Fibroblast of skin of back (primary cell): Measurements from ENCODE around the gene SCARF2.
A peak's percentile ranks its signal among the peaks of the same experiment; 100 is the strongest.
"Not testable (repeated sequence)": the region's sequence is repeated elsewhere in the genome, so short reads cannot be mapped to it uniquely, and the experiment has no call there.

Experiments used
- DNase-seq: peaks from one replicate; pipeline ENCODE4 v3.0.0-alpha.2; 2013

The SCARF2 gene

GRCh38 chr22:20427104-20427944 lies 10.3 kb downstream of the SCARF2 start:
- DNase-seq, result no peak

GRCh38 chr22:20426259-20426615 lies 11.4 kb downstream of the SCARF2 start:
- DNase-seq, result no peak

- no peak for DNase-seq
Measured at GRCh38 chr22:20425566-20426258, 11.9 kb downstream of the SCARF2 start.

- DNase-seq, result no peak
Measured at GRCh38 chr22:20424932-20425565, 12.6 kb downstream of the SCARF2 start.

- no peak for DNase-seq
Measured at GRCh38 chr22:20424568-20424931, 13.1 kb downstream of the SCARF2 start.

DNA sequence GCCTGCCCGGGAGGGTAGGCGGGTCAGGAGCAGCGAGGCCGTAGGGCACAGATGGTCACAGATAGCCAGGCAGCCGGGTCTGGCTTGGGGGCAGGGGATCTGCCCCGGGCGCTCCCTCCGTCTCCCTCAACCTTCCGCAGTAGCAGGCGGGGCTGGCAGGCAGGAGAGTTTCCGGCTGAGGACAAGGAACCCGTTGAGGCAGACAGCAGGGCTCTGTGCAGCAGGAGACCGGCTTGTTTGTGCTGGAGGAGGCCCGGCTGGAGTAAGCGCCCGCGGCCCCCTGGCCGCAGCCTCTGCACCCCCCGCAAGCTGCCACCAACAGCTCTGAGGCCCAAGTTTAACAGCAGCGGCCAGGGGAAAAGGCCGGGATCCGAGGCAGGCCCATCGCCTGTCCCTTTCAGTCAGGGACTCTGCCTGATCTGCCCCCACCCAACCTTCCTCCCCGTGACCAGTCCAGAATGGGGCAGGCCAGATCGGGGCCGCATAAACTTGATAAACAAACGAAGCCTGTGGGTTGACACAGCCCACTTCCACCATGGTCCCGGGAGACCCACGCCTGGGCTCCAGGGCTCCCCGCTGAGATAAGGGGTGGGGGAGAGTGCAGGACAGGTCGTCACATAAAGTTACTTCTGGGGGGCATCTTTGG lies 13.6 kb downstream of the SCARF2 start:
- DNase-seq, result no peak

DNA sequence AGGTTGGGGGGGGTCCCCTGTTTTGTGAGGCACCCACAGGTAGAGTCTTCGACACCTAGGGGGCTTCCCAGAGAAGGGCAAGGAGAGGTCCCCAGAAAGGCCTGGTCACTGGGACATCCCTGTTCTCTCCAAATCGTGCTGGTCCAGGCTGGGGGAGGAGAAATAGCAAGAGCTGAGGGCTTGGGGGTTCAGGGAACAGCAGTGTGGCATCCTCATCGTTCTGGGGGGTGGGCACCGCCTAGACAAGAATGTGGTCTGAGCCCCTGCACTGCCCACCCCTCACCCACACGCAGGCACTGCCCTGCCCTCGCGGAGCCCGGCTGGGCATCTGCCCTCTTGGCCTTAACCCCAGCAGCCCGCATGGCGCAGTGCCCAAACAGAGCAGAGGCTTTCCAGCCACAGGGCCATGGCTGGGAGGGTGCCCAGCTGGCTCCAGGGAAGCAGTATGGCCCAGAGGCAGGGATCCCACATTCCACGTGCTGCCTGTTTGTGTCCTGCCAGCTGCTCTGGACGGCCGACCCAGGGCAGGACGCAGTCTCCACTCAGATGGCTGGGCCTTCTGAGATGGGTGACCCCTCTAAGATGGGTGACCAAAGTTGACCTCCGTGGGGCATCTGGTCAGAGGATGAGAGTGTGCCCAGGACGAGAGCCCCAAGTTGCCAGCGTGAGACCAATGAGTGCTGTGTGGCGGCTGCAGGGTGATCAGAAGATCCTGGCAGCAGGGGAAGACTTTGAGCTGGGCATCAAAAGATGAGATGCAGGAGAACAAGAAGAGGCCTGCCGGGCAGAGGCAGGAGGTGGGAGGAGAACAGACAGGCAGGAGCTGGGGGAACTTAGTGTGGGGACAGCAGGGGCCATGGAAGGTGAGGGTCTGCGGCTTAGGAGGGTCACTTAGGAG lies 14.4 kb downstream of the SCARF2 start:
- DNase-seq, result no peak

DNA sequence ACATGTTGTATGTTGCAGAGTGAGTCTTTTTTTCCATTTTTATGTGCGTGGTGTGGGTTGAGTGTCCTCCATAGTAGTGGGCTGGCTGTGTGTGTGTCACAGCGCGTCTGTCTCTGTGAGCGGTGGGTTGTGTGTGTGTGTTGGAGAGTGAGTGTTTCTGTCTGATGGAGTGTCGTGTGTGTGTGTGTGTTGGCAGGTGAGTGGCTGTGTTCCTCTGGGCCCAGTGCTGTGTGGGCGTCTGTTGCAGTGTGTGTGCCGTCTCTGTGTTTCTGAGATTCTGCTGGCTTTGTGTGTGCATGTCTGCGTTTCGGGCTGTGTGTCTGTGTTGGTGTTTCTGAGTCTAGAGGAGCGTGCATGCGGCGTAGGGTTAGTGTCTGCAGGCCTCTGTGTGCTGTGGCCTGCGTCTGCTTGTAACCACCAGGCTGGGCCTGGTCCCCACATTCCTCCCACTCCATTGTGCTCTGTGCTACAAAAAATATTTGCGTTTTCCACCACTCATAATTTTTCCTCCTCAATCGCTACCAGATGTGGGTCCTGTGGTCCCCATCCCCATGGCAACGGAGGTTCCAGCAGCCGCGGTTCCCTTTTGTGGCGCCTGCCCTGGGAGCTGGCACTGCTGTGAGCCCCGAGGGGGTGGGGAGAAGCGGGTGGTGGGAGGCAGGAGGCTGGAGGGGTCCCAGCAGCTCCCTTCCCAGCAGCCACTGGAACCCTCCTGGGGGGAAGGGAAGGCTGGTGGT lies 15.2 kb downstream of the SCARF2 start:
- DNase-seq, result peak; percentile 82

DNA sequence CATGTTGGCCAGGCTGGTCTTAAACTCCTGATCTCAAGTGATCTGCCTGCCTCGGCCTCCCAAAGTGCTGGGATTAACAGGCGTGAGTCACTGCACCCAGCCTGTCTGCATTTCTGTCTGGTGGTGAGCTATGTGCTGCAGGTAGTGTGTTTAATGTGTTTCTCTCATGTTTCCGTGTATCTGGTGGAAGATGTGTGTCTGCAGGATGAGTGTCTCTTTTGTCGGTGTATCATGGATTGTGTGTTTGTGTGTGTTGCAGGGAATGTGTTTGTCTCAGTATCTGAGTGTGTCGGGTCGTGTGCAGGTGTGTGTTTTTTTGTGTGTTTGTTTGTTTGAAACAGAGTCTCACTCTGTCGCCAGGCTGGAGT lies 16.1 kb downstream of the SCARF2 start:
- no peak for DNase-seq

DNA sequence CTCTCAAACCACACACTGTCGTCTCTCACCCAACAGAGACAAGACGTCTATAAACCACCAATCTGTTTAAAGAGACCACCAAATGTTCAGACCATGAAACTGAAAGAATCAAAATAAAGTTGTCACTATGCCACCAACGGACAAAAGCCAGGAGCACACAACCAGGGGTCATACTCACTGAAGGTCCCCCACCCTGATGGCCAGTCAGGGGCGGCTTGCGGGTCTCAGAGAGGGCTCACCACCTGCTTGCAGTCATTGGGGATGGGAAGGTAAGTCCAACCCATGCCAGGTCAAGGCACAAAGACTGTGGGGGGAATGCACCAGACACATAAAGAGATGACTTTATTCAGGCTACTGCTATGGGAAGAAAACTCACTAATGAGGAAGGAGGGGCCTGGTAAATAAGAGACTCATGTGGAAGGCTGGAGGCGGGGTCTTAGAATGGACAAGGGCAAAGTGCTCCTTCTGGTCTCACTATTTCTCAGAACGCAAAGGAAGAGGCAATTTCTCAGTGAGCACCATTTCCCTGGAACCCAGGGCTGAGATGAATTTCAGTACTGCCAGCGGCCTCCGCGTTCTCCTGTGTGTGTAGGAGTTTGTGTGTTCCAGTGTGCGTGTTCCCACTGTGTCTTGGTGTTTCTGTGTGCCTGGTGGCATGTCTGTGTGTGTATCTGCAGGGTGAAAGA lies 17.3 kb downstream of the SCARF2 start:
- no peak for DNase-seq

GRCh38 chr22:20419664-20419951 lies 18.0 kb downstream of the SCARF2 start:
- DNase-seq, result no peak

DNA sequence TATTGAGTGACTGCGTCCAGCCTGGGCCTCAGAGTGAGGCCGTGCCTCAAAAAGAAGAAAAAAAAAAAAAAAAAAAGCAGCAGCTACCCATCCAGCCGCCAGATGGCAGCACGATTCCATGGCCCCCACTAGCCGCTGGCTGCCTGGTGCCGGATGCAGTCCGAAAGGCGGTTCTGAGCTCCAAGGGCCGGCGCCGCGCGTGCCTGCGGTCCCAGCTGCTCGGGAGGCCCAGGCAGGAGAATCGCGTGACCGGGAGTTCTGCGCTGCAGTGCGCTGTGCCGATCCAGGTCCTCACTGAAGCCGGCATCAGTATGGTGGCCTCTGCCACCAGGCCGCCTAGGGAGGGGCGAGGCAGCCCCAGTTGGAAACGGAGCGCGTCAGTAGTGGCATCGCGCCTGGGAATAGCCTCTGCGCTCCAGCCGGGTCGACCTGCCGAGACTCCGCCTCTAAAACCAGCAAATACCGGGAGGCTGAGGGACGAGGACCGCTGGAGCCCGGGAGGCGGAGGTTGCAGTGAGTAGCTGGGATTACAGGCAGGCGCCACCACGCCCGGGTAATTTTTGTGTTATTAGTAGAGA lies 19.3 kb downstream of the SCARF2 start:
- DNase-seq, result peak; percentile 81

DNA sequence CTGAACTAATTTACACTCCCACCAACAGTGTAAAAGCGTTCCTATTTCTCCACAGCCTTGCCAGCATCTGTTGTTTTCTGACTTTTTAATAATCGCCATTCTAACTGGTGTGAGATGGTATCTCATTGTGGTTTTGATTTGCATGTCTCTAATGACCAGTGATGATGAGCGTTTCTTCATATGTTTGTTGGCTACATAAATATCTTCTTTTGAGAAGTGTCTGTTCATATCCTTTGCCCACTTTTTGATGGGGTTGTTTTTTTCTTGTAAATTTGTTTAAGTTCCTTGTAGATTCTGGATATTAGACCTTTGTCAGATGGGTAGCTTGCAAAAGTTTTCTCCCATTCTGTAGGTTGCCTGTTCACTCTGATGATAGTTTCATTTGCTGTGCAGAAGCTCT lies 21.9 kb downstream of the SCARF2 start:
- DNase-seq, result not testable (repeated sequence)

DNA sequence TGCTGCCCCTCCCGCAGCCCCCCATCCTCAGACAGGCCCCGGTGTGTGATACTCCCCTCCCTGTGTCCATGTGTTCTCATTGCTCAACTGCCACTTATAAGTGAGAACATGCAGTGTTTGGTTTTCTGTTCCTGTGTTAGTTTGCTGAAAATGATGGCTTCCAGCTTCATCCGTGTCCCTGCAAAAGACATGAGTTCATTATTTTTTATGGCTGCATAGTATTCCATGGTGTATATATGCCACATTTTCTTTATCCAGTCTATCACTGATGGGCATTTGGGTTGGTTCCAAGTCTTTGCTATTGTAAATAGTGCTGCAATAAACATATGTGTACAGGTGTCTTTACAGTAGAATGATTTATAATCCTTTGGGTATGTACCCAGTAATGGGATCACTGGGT lies 22.4 kb downstream of the SCARF2 start:
- not testable (repeated sequence) for DNase-seq

DNA sequence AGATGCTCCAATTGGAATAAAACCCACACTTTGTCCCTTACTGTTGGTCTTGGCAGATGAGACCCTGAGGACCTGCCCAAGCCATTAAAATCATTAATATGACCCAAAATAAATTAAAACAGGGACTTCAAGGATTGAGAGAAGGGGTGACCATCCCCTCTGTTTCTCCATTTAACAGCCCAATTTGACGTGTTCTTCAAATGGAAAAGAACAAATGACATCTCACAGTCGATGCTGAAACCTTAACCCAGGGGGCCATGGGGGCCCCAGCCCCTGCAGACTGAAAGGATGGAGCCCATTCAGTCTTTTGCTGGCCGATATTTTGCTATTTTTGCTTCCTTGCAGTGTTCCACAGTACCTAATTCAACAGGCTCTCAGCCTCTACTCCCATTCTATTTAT lies 23.2 kb downstream of the SCARF2 start:
- DNase-seq, result no peak

DNA sequence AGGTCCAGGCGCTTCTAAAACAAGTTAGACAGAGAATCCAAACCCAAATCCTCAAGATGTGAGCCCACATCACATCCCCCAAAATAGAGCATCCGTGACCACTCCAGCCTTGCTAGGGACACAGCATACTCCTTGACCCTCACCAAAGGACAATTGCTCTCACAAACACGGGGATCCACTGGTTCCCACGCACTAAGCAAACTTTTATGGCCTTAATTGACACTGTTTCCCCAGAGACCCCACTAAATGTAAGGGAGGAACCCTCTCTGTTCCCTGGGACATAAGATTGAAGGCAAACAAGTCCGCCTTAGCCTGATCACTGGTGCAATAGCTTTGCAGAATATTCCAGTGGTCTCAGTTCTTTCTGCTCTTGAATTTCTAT lies 23.6 kb downstream of the SCARF2 start:
- no peak for DNase-seq

DNA sequence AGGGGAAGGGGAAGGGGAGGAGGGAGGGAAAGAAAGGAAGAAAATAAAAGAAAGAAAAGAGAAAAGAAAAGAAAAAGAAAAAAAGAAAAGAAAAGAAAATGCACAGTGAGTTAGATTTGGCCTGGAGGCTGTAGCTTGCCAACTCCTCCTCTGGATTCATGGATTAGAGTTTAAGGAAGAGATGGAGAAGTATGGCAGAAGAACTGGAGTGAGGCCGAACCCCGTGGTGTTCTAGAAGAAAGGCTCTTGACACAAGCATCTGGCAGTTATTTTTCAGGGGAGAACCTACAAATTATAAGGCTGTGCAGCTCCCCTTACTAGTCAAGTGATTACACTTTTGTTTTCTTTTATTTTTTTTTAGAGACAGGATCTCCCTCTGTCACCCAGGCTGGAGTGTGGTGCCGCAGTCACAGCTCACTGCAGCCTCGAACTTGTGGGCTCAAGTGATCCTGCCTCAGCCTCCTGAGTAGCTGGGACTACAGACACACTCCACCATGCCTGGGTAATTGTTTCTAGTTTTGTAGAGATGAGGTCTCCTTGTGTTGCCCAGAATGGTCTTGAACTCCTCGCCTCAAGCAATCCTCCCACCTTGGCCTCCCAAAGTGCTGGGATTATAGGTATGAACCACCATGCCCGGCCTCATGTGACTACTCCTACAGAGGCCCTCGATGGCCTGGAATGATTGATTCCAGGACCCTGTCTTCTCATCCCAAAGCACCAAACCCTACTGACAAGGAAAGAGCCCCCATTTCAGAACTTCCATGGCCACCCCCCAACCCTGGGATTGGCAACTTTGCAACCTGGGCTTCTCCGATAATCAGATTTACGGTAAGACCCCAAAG lies 24.2 kb downstream of the SCARF2 start:
- DNase-seq, result no peak

DNA sequence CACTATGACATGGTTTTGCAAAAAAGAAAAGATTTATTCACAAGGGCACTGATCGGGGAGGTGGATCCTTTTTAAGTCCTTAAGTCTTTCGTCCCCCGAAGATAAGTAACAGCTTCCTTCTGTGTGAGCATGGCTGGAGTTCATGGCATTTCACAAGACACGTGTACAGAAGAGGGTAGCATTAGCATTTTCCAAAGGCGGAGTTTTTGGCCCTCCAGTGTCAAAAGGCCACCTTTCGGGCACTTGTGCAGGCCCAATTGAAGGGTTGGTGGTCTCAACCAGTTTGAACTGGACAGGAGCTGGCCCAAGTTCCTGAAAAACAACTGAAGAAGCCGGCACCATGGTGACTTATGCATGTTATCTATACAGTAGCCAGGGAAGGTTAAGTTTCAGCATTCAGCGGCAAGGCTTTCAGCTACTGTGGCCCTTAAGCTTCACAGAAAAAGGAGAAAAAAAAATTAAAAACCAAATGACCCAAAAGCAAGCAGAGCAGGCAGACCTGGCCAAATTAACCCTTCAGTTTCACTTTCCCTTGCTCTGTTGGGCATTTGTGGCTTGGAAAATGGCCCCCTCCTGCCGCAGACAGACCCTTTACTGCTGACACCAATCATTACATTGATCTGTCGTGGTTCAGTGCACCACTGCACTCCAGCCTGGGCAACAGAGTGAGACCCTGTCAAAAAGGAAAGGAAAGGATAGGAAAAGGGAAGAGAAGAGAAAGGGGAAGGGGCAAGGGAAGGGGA lies 25.0 kb downstream of the SCARF2 start:
- DNase-seq, result no peak

- DNase-seq, result not testable (repeated sequence)
Measured at GRCh38 chr22:20409385-20409784, 28.2 kb downstream of the SCARF2 start.
